ENCODE data around the gene CHKA. TPM values are rescaled to one million over a fixed set of nuclear protein-coding genes. Genes with fewer than 3 reads are reported as not detected.

The CHKA gene
- total RNA-seq, 2 donors from 2014 or later: 56.1 to 75.9 TPM

- H3K4me3 ChIP-seq (ENCODE audit: low read length): no peak overlapping the region
- H3K27ac ChIP-seq (ENCODE audit: low read depth, low read length): no peak overlapping the region
- Mint-ChIP-seq H3K27me3 (ENCODE audit: insufficient read depth) (no peaks in the 10 kb centered on the region), H3K4me3 (no peak overlapping the region), H3K36me3 (ENCODE audit: low read depth) (peaks cover 78% of the 10 kb centered on the region), H3K9me3 (no peaks in the 10 kb centered on the region), H3K4me1 (no peaks in the 10 kb centered on the region), H3K27ac (no peak overlapping the region)
- no peak for TF ChIP-seq CTCF (conservative IDR thresholded peaks at IDR 0.05)
- DNase-seq: no peak
- no peaks in the 10 kb centered on the region for H3K4me1 ChIP-seq (ENCODE audit: control insufficient read depth, insufficient read depth, low read length)
- H3K9ac ChIP-seq (ENCODE audit: extremely low read depth, low read length, poor library complexity, severe bottlenecking): no peak overlapping the region
- whole genome bisulfite sequencing, 2 experiments (ENCODE audit: insufficient coverage in 1 of 2, insufficient read length in 1 of 2): 86% methylated on average over 2 of the region's 2 CpGs; no CpG with 5 or more reads in 1 of the 2 experiments
- H3K27me3 ChIP-seq (ENCODE audit: control insufficient read depth, insufficient read depth, low read length, poor library complexity, severe bottlenecking): no peaks in the 10 kb centered on the region
- H3K9me3 ChIP-seq (ENCODE audit: control insufficient read depth, low read length): no peaks in the 10 kb centered on the region
- peaks cover 86% of the 10 kb centered on the region for H3K36me3 ChIP-seq (ENCODE audit: control insufficient read depth, insufficient read depth, low read length)
These were observed 56.3 kb downstream of the CHKA start for GRCh38 chr11:68064926-68065325.

- H3K36me3 ChIP-seq (ENCODE audit: control insufficient read depth, insufficient read depth, low read length): peaks cover 76% of the 10 kb centered on the region
- DNase-seq: no peak
- Mint-ChIP-seq H3K36me3 (ENCODE audit: low read depth) (peaks cover 85% of the 10 kb centered on the region), H3K27ac (no peak overlapping the region), H3K27me3 (ENCODE audit: insufficient read depth) (no peaks in the 10 kb centered on the region), H3K4me3 (no peak overlapping the region), H3K9me3 (no peaks in the 10 kb centered on the region), H3K4me1 (no peaks in the 10 kb centered on the region)
- TF ChIP-seq CTCF (conservative IDR thresholded peaks at IDR 0.05): no peak
- no peaks in the 10 kb centered on the region for H3K9me3 ChIP-seq (ENCODE audit: control insufficient read depth, low read length)
- H3K4me3 ChIP-seq (ENCODE audit: low read length): no peak overlapping the region
- no peaks in the 10 kb centered on the region for H3K4me1 ChIP-seq (ENCODE audit: control insufficient read depth, insufficient read depth, low read length)
- H3K27ac ChIP-seq (ENCODE audit: low read depth, low read length): no peak overlapping the region
- no peak overlapping the region for H3K9ac ChIP-seq (ENCODE audit: extremely low read depth, low read length, poor library complexity, severe bottlenecking)
- WGBS, 2 experiments (ENCODE audit: insufficient coverage in 1 of 2, insufficient read length in 1 of 2): 93 to 94% methylated on average over 4 to 7 of the region's 7 CpGs
- H3K27me3 ChIP-seq (ENCODE audit: control insufficient read depth, insufficient read depth, low read length, poor library complexity, severe bottlenecking): no peaks in the 10 kb centered on the region
These were observed 59.7 kb downstream of the CHKA start for GRCh38 chr11:68061508-68061907.

GRCh38 chr11:68057807-68058206, 63.4 kb downstream of the CHKA start:
- no peaks in the 10 kb centered on the region for H3K4me1 ChIP-seq (ENCODE audit: control insufficient read depth, insufficient read depth, low read length)
- H3K9me3 ChIP-seq (ENCODE audit: control insufficient read depth, low read length): no peaks in the 10 kb centered on the region
- H3K36me3 Mint-ChIP-seq (ENCODE audit: low read depth): peaks cover 58% of the 10 kb centered on the region
- no peaks in the 10 kb centered on the region for H3K9me3 Mint-ChIP-seq
- no peak overlapping the region for H3K4me3 ChIP-seq (ENCODE audit: low read length)
- no peaks in the 10 kb centered on the region for H3K27me3 ChIP-seq (ENCODE audit: control insufficient read depth, insufficient read depth, low read length, poor library complexity, severe bottlenecking)
- H3K36me3 ChIP-seq (ENCODE audit: control insufficient read depth, insufficient read depth, low read length): peaks cover 44% of the 10 kb centered on the region
- no peak for DNase-seq
- H3K27ac Mint-ChIP-seq: no peak overlapping the region
- 94 to 97% methylated on average over 3 to 4 of the region's 4 CpGs for WGBS, 2 experiments (ENCODE audit: insufficient coverage in 1 of 2, insufficient read length in 1 of 2)
- H3K27me3 Mint-ChIP-seq (ENCODE audit: insufficient read depth): no peaks in the 10 kb centered on the region
- no peak for TF ChIP-seq CTCF (conservative IDR thresholded peaks at IDR 0.05)
- no peak overlapping the region for H3K27ac ChIP-seq (ENCODE audit: low read depth, low read length)
- H3K4me1 Mint-ChIP-seq: no peaks in the 10 kb centered on the region
- H3K4me3 Mint-ChIP-seq: no peak overlapping the region
- H3K9ac ChIP-seq (ENCODE audit: extremely low read depth, low read length, poor library complexity, severe bottlenecking): no peak overlapping the region
